T follicular helper cell (primary cell): Measurements from ENCODE around the gene NETO1.

Experiments used
- DNase-seq: peaks from one replicate; pipeline ENCODE4 v3.0.0-alpha.2; 2020; ENCODE audit warnings: low read depth

The NETO1 gene

GRCh38 chr18:72846736-72847533 is 20.9 kb downstream of the NETO1 start:
- DNase-seq, result no peak

- DNase-seq, result no peak
Measured at GRCh38 chr18:72843743-72844142, 24.0 kb downstream of the NETO1 start.

- DNase-seq, result no peak
Measured at GRCh38 chr18:72840109-72840508, 27.7 kb downstream of the NETO1 start.

- DNase-seq, result no peak
Measured at GRCh38 chr18:72834731-72835130, 33.1 kb downstream of the NETO1 start.

- DNase-seq, result no peak
Measured at GRCh38 chr18:72833471-72833870, 34.3 kb downstream of the NETO1 start.

- no peak for DNase-seq
Measured at GRCh38 chr18:72830109-72830508, 37.7 kb downstream of the NETO1 start.

- no peak for DNase-seq
Measured at GRCh38 chr18:72828601-72829000, 39.2 kb downstream of the NETO1 start.

- no peak for DNase-seq
Measured at GRCh38 chr18:72826736-72827135, 41.1 kb downstream of the NETO1 start.

GRCh38 chr18:72823345-72823744 is 44.4 kb downstream of the NETO1 start:
- no peak for DNase-seq

GRCh38 chr18:72822202-72822601 is 45.6 kb downstream of the NETO1 start:
- no peak for DNase-seq

GRCh38 chr18:72820571-72820970 is 47.2 kb downstream of the NETO1 start:
- DNase-seq, result no peak

- no peak for DNase-seq
Measured at GRCh38 chr18:72819050-72819449, 48.7 kb downstream of the NETO1 start.

GRCh38 chr18:72811047-72811446 is 56.7 kb downstream of the NETO1 start:
- DNase-seq, result no peak

- DNase-seq, result no peak
Measured at GRCh38 chr18:72808680-72809079, 59.1 kb downstream of the NETO1 start.

- no peak for DNase-seq
Measured at GRCh38 chr18:72799106-72799505, 68.7 kb downstream of the NETO1 start.

- DNase-seq, result no peak
Measured at GRCh38 chr18:72783530-72783929, 84.3 kb downstream of the NETO1 start.

GRCh38 chr18:72774914-72775313 is 92.9 kb downstream of the NETO1 start:
- DNase-seq, result no peak

- no peak for DNase-seq
Measured at GRCh38 chr18:72772916-72773315, 94.9 kb downstream of the NETO1 start.

GRCh38 chr18:72768681-72769229 is 99.0 kb downstream of the NETO1 start:
- no peak for DNase-seq

- DNase-seq, result no peak
Measured at GRCh38 chr18:72762515-72763122, 105.2 kb downstream of the NETO1 start.

GRCh38 chr18:72752220-72752619 is 115.6 kb downstream of the NETO1 start:
- no peak for DNase-seq

GRCh38 chr18:72742002-72742401 is 125.8 kb downstream of the NETO1 start:
- DNase-seq, result no peak

GRCh38 chr18:72738136-72738535 is 129.7 kb downstream of the NETO1 start:
- DNase-seq, result no peak
